COLO668 (cell line): ENCODE measurements around the gene OR56A5.

ENCODE experiments used
- DNase-seq: peaks from one replicate; lab custom pipeline; 2025; ENCODE audit not compliant: unreplicated experiment; lab: John Stamatoyannopoulos, UW

Gene OR56A5

GRCh38 chr11:5933116-5933515 lies 35.2 kb downstream of the OR56A5 start:
- no peak for DNase-seq

GRCh38 chr11:5932671-5933070 lies 35.6 kb downstream of the OR56A5 start:
- DNase-seq = no peak

GRCh38 chr11:5931061-5931460 lies 37.2 kb downstream of the OR56A5 start:
- DNase-seq = no peak

GRCh38 chr11:5930614-5931013 lies 37.7 kb downstream of the OR56A5 start:
- no peak for DNase-seq

- DNase-seq = no peak
These were observed 38.5 kb downstream of the OR56A5 start for GRCh38 chr11:5929571-5930368.

- no peak for DNase-seq
These were observed 39.5 kb downstream of the OR56A5 start for GRCh38 chr11:5928811-5929210.

- DNase-seq = no peak
These were observed 40.0 kb downstream of the OR56A5 start for GRCh38 chr11:5928271-5928670.

GRCh38 chr11:5923794-5924193 lies 44.5 kb downstream of the OR56A5 start:
- no peak for DNase-seq

- DNase-seq = no peak
These were observed 44.9 kb downstream of the OR56A5 start for GRCh38 chr11:5923427-5923776.

GRCh38 chr11:5922749-5923426 lies 45.4 kb downstream of the OR56A5 start:
- DNase-seq = no peak
